Measurements from ENCODE around the gene HDGFL3. TPM values are rescaled to one million over a fixed set of nuclear protein-coding genes. Genes with fewer than 3 reads are reported as not detected.

HDGFL3 gene
- total and polyA plus RNA-seq, 9 of the 15 experiments (the other 6 are each of a cell fraction or from before 2014, with no cell fraction given), result 6.7 to 42.0 (median 31.4) TPM

GRCh38 chr15:83164111-83164770, 43.4 kb downstream of the HDGFL3 start:
- ChIA-PET POLR2A (interaction anchor here (1.1 kb wide), 1 partner anchor 22 kb away, joined by 3 read pairs; no protein-coding TSS in a partner anchor), CTCF (ENCODE audit: low intra/inter-chr PET ratio) (no interaction called here)
- FAIRE-seq (no peak), DNase-seq (ENCODE audit: extremely low read depth in 1 of 4, low spot score in 3 of 4) (no peak), ATAC-seq (no peak)
- Histone ChIP-seq H4K20me1 (replicated peaks; ENCODE audit: control insufficient read depth, insufficient read depth, low read length) (no peaks in the 10 kb centered on the region), H3K27me3 (ENCODE audit: control insufficient read depth in 2 of 2, insufficient read depth in 2 of 2, low read length in 2 of 2) (no peaks in the 10 kb centered on the region), H3K27ac (ENCODE audit: extremely low read depth, low read depth, low read length) (no peak overlapping the region), H3K9me1 (ENCODE audit: control insufficient read depth, insufficient read depth, low read length) (no peaks in the 10 kb centered on the region), H3K9me3 (replicated peaks; ENCODE audit: control insufficient read depth, insufficient read depth, low read depth, low read length) (no peaks in the 10 kb centered on the region), H3K4me3 (no peak overlapping the region), H3K4me1 (replicated peaks in 1 of 2; ENCODE audit: control insufficient read depth in 2 of 2, insufficient read depth in 2 of 2, low read length in 2 of 2) (peaks cover 5 to 11% of the 10 kb centered on the region in 2 experiments; a peak in 2 of 5 replicates), H2AFZ (ENCODE audit: low read depth, low read length) (no peak overlapping the region), H3K36me3 (ENCODE audit: control insufficient read depth, insufficient read depth, low read length) (no peaks in the 10 kb centered on the region), H3K4me2 (ENCODE audit: insufficient read depth, low read length) (no peak overlapping the region), H3K9ac (ENCODE audit: insufficient read depth in 1 of 2, low read depth in 2 of 2, low read length in 2 of 2) (no peak overlapping the region), H3K79me2 (ENCODE audit: control insufficient read depth, insufficient read depth, low read length) (peaks cover 36% of the 10 kb centered on the region)
- WGBS (ENCODE audit: insufficient coverage, low coverage, missing lambda C conversion rate), result 25% methylated on average over 1 of the region's 1 CpG
- in situ Hi-C loops (cut with MboI), result no loop called here
- BruUV-seq (replicated peaks), result no TSS peak
- intact Hi-C loops (cut with micrococcal nuclease), result no loop called here
- TF ChIP-seq ZNF24 (IDR thresholded peaks at IDR 0.05), result no peak
- TF ChIP-seq BRD4 (IDR thresholded peaks at IDR 0.05), result no peak
- TF ChIP-seq KHSRP (IDR thresholded peaks at IDR 0.05), result no peak
- TF ChIP-seq THAP7 (CRISPR knock-in tag; IDR thresholded peaks at IDR 0.05), result no peak
- TF ChIP-seq GTF2F1 (IDR thresholded peaks at IDR 0.05; ENCODE audit: low read depth, low read length), result no peak
- no peak for TF ChIP-seq ZBTB34 (CRISPR knock-in tag; IDR thresholded peaks at IDR 0.05)
- TF ChIP-seq ZBTB9 (CRISPR knock-in tag; IDR thresholded peaks at IDR 0.05), result no peak
- no peak for TF ChIP-seq CREB3L1 (IDR thresholded peaks at IDR 0.05; ENCODE audit: borderline replicate concordance, low read depth)
